ENCODE results near the gene FAF1.

- TF ChIP-seq CTCF (IDR thresholded peaks at IDR 0.05; ENCODE audit: low read depth, low read length) (no peak), POLR2A (IDR thresholded peaks at IDR 0.05; ENCODE audit: extremely low read depth, insufficient read length) (no peak), MYC (IDR thresholded peaks at IDR 0.05; ENCODE audit: low read depth, low read length) (no peak)
These were observed 102.4 kb downstream of the FAF1 start for GRCh38 chr1:50857702-50858101.
